Retinal pigment epithelial cell (primary cell): ENCODE data around the gene ASCL2.

ENCODE experiments used
- DNase-seq: peaks from one replicate; pipeline ENCODE4 v3.0.0-alpha.2; 2010; ENCODE audit warnings: low read depth
- H3K4me3 ChIP-seq: 2 replicates; pipeline ENCODE4 v1.5.1; 2011; ENCODE audit warnings: mild to moderate bottlenecking, low read length, control low read depth, moderate library complexity
- TF ChIP-seq, protein P1 (sequence below): conservative IDR thresholded peaks from 2 replicates; pipeline ENCODE4 v1.5.1; 2011; ENCODE audit warnings: low read depth, low read length, control low read depth, inconsistent platforms

Gene ASCL2

DNA sequence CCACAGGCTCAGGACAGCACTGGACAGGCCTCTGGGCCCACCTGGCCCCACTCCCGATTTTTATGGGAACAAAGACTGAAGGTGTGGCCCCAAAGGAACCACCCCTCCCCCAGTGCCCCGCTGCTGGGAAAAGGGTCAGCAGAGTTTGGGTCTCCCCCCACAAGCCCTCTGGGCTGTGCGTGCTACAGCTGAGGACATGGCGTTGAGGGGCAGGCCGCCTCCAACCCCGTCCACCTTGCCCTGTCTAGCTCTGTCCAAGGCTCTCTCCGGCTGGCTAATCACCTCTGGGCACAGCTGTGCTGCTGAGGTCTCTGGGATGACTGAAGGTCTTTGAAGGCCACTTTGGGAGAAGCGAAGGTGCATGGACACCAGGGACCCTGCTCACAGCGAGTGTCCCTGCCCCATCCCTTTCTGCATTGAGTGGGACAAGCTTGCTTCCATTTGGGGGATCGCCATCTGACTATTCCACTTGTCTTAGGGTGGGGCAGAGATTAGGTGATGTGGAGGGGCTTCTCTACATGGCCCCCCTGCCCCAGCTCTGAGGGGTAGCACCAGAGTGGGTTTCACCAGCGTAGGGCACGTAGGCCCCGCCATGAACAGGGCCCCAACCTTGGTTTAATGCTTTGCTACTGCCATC lies 6.5 kb downstream of the ASCL2 start:
- H3K4me3 ChIP-seq: no peak overlapping the region
- TF ChIP-seq, protein P1, sequence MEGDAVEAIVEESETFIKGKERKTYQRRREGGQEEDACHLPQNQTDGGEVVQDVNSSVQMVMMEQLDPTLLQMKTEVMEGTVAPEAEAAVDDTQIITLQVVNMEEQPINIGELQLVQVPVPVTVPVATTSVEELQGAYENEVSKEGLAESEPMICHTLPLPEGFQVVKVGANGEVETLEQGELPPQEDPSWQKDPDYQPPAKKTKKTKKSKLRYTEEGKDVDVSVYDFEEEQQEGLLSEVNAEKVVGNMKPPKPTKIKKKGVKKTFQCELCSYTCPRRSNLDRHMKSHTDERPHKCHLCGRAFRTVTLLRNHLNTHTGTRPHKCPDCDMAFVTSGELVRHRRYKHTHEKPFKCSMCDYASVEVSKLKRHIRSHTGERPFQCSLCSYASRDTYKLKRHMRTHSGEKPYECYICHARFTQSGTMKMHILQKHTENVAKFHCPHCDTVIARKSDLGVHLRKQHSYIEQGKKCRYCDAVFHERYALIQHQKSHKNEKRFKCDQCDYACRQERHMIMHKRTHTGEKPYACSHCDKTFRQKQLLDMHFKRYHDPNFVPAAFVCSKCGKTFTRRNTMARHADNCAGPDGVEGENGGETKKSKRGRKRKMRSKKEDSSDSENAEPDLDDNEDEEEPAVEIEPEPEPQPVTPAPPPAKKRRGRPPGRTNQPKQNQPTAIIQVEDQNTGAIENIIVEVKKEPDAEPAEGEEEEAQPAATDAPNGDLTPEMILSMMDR: no peak
- DNase-seq: no peak

DNA sequence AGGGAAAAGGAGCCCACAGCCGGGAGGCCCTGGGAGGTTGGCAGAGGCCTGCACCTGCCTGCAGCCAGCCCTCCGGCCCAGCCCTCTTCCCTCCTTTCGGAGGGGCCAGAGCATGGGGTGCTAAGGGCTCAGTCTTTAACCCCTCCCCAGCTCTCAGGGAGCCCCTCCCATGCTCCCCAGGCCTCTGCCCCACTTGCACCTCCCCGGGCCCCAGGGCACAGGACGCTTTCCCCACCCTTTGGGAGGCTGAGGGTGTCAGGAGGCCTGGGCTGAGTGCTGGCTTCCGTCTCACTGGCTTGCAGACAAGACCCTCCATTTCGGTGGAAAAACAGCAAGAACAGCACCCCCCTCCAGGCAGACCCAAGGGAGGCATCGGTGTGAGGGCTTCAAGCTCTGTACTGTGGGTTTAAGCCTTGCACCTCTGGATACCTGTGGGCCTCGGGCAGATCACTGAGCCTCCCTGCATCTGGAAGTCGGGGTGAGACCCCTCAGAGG lies 7.3 kb downstream of the ASCL2 start:
- H3K4me3 ChIP-seq: no peak overlapping the region
- TF ChIP-seq, protein P1: no peak
- DNase-seq: no peak

DNA sequence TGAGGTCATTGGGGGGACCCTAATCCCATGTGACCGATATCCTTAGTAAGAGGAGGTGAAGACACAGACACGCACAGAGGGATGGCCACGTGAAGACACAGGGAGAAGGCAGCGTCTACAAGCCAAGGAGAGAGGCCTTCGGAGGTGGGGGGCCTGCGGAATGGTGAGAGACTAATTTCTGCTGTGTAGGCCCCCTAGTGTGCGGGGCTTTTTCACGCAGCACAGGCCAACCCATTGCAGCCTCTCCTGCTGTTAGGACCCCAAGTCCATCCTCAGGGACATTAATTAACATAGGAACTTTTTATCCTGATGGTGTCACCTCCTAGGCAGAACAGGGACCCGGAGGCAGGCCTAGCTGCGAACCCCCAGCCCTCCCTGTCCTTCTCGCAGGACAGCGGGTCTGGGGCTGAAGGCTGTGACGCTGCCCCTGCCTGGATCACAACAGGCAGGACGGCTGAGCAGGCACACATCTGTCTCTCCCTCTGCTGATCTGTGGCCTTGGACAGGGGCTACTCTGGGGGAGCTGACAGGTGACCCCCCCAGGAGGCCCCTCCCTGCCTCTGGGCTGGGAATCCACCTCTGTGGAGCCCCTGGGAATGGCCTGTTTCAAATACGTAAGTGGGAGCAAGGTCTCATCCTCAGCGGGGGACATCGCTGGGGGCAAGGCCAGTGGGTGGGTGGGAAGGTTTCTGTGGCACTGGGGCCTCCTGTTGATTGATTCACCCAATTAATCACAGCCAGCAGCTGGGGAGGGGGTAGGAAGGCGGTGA lies 7.9 kb downstream of the ASCL2 start:
- no peak overlapping the region for H3K4me3 ChIP-seq
- TF ChIP-seq, protein P1: no peak
- DNase-seq: no peak

DNA sequence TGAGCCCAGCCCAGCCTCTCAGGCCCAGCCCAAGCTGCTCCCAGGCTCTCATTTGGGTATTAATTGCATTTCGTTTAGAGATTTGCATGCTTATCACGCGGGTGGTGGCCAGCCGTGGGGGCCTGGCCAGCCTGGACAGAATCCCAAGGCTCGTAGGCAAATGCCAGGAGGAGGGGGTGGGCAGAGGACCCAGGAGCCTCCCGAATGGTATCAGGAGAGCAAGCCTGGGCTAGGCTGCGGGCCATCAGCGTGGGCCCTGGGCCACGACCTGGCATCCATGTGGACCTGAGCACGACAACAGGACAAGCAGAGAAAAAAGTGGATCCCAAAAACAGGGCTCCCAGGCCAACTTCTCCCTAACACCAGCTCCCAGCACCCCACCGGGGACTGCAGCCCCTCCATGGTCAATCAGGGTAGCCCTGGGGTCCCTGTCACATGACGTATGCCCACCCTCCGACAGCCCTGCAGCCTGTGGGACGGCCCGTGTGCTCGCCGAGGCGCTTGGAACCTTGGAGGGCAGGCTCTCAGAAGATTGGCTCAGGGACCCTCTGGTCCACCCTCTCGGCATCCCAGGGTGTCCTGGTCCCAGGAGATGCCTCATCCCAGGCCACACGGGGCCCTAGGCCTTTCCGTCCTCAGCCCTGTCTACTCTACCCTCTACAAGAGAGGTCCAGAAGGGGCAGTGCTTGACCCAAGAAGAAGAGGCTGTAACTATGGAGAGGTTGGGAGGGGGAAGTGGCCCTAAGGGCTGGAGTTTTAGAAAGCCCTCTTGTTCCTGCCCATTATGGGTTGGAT lies 8.8 kb downstream of the ASCL2 start:
- DNase-seq: no peak
- H3K4me3 ChIP-seq: no peak overlapping the region
- TF ChIP-seq, protein P1: no peak

DNA sequence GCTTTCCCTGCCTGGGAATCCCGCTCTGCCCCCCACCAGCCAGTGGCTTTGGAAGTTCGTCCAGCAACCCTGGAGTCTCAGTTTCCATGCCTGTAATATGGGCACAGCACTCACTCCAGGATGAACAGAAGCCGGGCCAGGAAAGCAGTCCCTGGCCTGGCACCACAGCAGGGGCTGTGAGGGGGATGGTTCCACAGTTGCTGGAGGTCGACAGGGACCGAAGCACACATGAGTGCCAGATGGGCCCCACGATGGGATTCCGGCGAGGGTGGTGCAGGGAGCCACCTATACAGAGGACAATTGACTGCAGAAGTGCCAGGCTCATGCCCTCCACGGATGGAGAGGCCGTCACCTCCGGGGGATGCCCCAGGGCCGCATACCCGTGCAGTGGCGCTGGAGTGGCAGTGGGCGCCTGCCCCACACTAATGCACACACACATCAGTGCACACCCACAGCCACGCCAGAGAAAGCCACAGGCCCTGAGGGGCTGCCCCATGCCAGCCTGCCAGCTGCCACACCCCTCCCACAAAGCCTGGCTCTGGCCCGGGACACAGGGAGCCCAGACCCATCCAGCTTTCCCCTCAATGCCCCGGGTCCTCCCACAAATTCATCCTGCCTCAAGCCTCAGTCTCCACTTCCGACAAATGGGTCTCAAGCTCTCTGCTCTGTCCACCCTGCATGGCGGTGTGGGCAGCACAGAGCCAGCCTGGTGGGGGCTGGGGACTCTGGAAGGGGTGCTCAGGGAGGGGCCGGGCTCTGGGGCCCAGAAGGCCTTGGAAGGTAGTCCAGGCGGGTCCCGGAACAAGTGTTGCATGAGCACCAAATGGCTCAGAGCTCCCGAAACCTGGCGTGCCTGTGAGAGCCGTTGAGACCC lies 9.7 kb downstream of the ASCL2 start:
- DNase-seq: no peak

DNA sequence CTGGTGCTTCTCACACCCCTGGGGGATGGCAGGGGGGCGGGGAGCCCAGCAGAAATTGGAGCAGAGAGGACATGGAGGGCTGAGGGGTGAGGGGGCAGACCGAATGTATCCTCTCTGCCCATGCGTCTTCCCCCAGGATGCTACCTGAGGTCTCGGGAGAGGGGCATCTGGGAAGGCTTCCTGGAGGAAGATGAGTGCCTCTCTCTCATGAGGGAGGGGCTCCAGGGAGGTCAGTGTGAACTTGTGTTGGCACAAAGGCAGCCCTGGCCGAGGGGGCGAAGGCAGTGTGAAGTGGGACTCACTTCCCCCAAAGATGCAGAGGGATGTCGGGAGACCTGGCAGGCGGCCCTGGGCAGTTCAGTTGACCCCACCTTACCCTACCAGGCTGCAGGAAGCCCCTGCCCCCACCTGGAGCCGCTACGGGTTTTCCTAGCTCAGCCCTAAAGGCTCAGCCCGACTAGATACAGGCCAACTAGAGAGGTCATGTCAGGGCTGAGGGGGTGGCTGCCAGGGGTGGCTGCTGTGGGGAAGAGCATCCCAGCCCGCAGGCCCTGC lies 10.4 kb downstream of the ASCL2 start:
- DNase-seq: no peak
- no peak overlapping the region for H3K4me3 ChIP-seq
- TF ChIP-seq, protein P1: no peak

More for the DNA sequence above, 9.7 kb downstream of the ASCL2 start:
- TF ChIP-seq, protein P1: no peak
- H3K4me3 ChIP-seq: no peak overlapping the region
